Hepatocyte (in vitro differentiated cells): ENCODE data around the gene ADGRD1. TPM values are rescaled to one million over a fixed set of nuclear protein-coding genes. Genes with fewer than 3 reads are reported as not detected.

Experiments used
- DNase-seq: peaks from one replicate; pipeline ENCODE4 v3.0.0-alpha.2; 2016; ENCODE audit warnings: low spot score
- H2AFZ ChIP-seq: fragments of 200-600 bp; sonication (generic); 2 replicates; pipeline ENCODE4 v1.6.0; 2016; ENCODE audit warnings: antibody characterized with exemption, mild to moderate bottlenecking
- H3K27ac ChIP-seq: fragments of 200-600 bp; sonication (generic); 2 replicates; pipeline ENCODE4 v1.5.1; 2016; ENCODE audit warnings: mild to moderate bottlenecking
- H3K27me3 ChIP-seq: fragments of 200-600 bp; sonication (generic); 2 replicates; pipeline ENCODE4 v1.6.1; 2016
- H3K36me3 ChIP-seq: fragments of 200-600 bp; sonication (generic); replicated peaks from 2 replicates; pipeline ENCODE4 v1.5.1; 2016; ENCODE audit warnings: low read depth; ENCODE audit not compliant: insufficient read depth
- H3K4me1 ChIP-seq: fragments of 200-600 bp; sonication (generic); 2 replicates; pipeline ENCODE4 v1.5.1; 2016; ENCODE audit warnings: mild to moderate bottlenecking, moderate library complexity; ENCODE audit not compliant: insufficient read depth
- H3K4me2 ChIP-seq: fragments of 200-600 bp; sonication (generic); 2 replicates; pipeline ENCODE4 v1.6.0; 2016
- H3K4me3 ChIP-seq: fragments of 200-600 bp; sonication (generic); 2 replicates; pipeline ENCODE4 v1.5.1; 2016; ENCODE audit warnings: mild to moderate bottlenecking
- H3K79me2 ChIP-seq: fragments of 200-600 bp; sonication (generic); 2 replicates; pipeline ENCODE4 v1.6.0; 2017; ENCODE audit warnings: mild to moderate bottlenecking
- H3K9me2 ChIP-seq: fragments of 200-600 bp; sonication (generic); replicated peaks from 2 replicates; pipeline ENCODE4 v1.6.0; 2017; ENCODE audit warnings: mild to moderate bottlenecking; ENCODE audit not compliant: insufficient read depth
- H3K9me3 ChIP-seq: fragments of 200-600 bp; sonication (generic); 2 replicates; pipeline ENCODE4 v1.5.1; 2016; ENCODE audit warnings: low read depth, mild to moderate bottlenecking
- H4K20me1 ChIP-seq: fragments of 200-600 bp; sonication (generic); 2 replicates; pipeline ENCODE4 v1.6.0; 2016; ENCODE audit warnings: mild to moderate bottlenecking; ENCODE audit not compliant: insufficient read depth, poor library complexity, severe bottlenecking
- EZH2 ChIP-seq: fragments of 200-600 bp; sonication (generic); IDR thresholded peaks from 2 replicates; pipeline ENCODE4 v1.6.1; 2016; ENCODE audit warnings: antibody characterized with exemption, mild to moderate bottlenecking, borderline replicate concordance
- EZH2phosphoT487 ChIP-seq: fragments of 200-600 bp; sonication (generic); IDR thresholded peaks from one replicate; pipeline ENCODE4 v1.6.1; 2018; ENCODE audit warnings: antibody characterized with exemption, mild to moderate bottlenecking, low read depth, moderate library complexity; ENCODE audit not compliant: unreplicated experiment, severe bottlenecking
- WGBS: methylation state at CpG from one replicate; pipeline ENCODE4 v1.1.6; 2016; ENCODE audit warnings: low lambda C conversion rate; ENCODE audit errors: missing lambda C conversion rate; 5-methylcytosine and 5-hydroxymethylcytosine counted together
- polyA plus RNA-seq: library from polyadenylated mRNA; unstranded; fragments of >200 nt; fragmentation: Nextera tagmentation; extraction: Ambion mirVana; gene quantifications from 2 replicates; pipeline ENCODE4 v1.2.1, GENCODE V29; 2016
- total RNA-seq: library from RNA; depleted of rRNA; stranded (reverse); fragments of >200 nt; gene quantifications from 2 replicates; pipeline ENCODE4 v1.2.3, GENCODE V29; 2014
- TF ChIP-seq, protein P1 (sequence below): fragments of 200-600 bp; sonication (generic); IDR thresholded peaks from 2 replicates; pipeline ENCODE4 v1.5.1; 2016; ENCODE audit warnings: antibody characterized with exemption, mild to moderate bottlenecking; ENCODE audit not compliant: poor library complexity

ADGRD1 gene
- total and polyA plus RNA-seq, 2 experiments from 2014 or later, result 18.1 to 18.5 TPM

- Histone ChIP-seq H3K4me2 (no peak overlapping the region), H4K20me1 (no peaks in the 10 kb centered on the region), H3K27ac (no peak overlapping the region), H3K9me3 (no peaks in the 10 kb centered on the region), H2AFZ (no peak overlapping the region), H3K9me2 (no peaks in the 10 kb centered on the region), H3K36me3 (no peaks in the 10 kb centered on the region), H3K4me1 (peaks cover 19% of the 10 kb centered on the region), H3K27me3 (no peaks in the 10 kb centered on the region), H3K79me2 (no peaks in the 10 kb centered on the region), H3K4me3 (no peak overlapping the region)
- TF ChIP-seq EZH2phosphoT487, result no peak
- TF ChIP-seq, protein P1, sequence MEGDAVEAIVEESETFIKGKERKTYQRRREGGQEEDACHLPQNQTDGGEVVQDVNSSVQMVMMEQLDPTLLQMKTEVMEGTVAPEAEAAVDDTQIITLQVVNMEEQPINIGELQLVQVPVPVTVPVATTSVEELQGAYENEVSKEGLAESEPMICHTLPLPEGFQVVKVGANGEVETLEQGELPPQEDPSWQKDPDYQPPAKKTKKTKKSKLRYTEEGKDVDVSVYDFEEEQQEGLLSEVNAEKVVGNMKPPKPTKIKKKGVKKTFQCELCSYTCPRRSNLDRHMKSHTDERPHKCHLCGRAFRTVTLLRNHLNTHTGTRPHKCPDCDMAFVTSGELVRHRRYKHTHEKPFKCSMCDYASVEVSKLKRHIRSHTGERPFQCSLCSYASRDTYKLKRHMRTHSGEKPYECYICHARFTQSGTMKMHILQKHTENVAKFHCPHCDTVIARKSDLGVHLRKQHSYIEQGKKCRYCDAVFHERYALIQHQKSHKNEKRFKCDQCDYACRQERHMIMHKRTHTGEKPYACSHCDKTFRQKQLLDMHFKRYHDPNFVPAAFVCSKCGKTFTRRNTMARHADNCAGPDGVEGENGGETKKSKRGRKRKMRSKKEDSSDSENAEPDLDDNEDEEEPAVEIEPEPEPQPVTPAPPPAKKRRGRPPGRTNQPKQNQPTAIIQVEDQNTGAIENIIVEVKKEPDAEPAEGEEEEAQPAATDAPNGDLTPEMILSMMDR, result no peak
- TF ChIP-seq EZH2, result no peak
- no peak for DNase-seq
- 94% methylated on average over 15 of the region's 15 CpGs for WGBS
Measured at GRCh38 chr12:130966443-130967030, 12.8 kb downstream of the ADGRD1 start.

- Histone ChIP-seq H3K79me2 (no peaks in the 10 kb centered on the region), H3K4me3 (no peak overlapping the region), H3K4me2 (no peak overlapping the region), H3K27me3 (no peaks in the 10 kb centered on the region), H3K9me2 (no peaks in the 10 kb centered on the region), H4K20me1 (no peaks in the 10 kb centered on the region), H3K9me3 (no peaks in the 10 kb centered on the region), H3K4me1 (peaks cover 21% of the 10 kb centered on the region), H2AFZ (no peak overlapping the region), H3K27ac (no peak overlapping the region), H3K36me3 (no peaks in the 10 kb centered on the region)
- 96% methylated on average over 16 of the region's 16 CpGs for WGBS
- no peak for DNase-seq
- TF ChIP-seq, protein P1, result no peak
- TF ChIP-seq EZH2, result no peak
- no peak for TF ChIP-seq EZH2phosphoT487
Measured at GRCh38 chr12:130967636-130968035, 13.9 kb downstream of the ADGRD1 start.

DNA sequence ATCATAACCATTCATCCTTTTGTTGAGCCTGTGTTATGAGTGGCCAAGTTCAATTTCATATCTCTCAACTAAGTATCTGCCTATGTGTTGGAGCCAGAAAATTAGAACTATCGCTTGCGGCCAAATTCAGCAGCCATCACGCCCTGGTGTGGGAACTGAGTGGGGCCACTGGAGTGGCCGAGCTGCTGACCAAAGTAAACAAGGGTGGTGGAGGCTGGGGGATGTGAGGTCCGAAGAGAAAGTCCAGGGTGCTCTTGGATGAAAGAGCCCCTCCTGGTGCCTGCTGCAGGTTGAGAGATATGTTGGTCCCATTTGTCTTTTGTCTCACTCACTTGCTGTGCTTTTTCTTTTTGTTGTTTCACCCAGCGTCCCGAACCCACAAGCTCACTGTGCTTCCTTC is 14.9 kb downstream of the ADGRD1 start:
- TF ChIP-seq, protein P1, result no peak
- no peak overlapping the region for H3K4me2 ChIP-seq

GRCh38 chr12:130969223-130969622 is 15.5 kb downstream of the ADGRD1 start:
- no peak overlapping the region for H3K4me2 ChIP-seq
- H3K27me3 ChIP-seq, result no peaks in the 10 kb centered on the region
- no peak for DNase-seq
- TF ChIP-seq EZH2, result no peak
- TF ChIP-seq EZH2phosphoT487, result no peak
- TF ChIP-seq, protein P1, result no peak
- peaks cover 25% of the 10 kb centered on the region for H3K4me1 ChIP-seq
- H3K27ac ChIP-seq, result no peak overlapping the region
- WGBS, result 82% methylated on average over 7 of the region's 7 CpGs
- H3K36me3 ChIP-seq, result no peaks in the 10 kb centered on the region
- no peak overlapping the region for H2AFZ ChIP-seq
- H3K79me2 ChIP-seq, result no peaks in the 10 kb centered on the region
- no peaks in the 10 kb centered on the region for H4K20me1 ChIP-seq
- no peak overlapping the region for H3K4me3 ChIP-seq
- H3K9me2 ChIP-seq, result no peaks in the 10 kb centered on the region
- no peaks in the 10 kb centered on the region for H3K9me3 ChIP-seq

More for the DNA sequence above, 14.9 kb downstream of the ADGRD1 start:
- H3K9me3 ChIP-seq, result no peaks in the 10 kb centered on the region
- no peak overlapping the region for H3K4me3 ChIP-seq
- peaks cover 25% of the 10 kb centered on the region for H3K4me1 ChIP-seq
- no peaks in the 10 kb centered on the region for H3K27me3 ChIP-seq
- no peaks in the 10 kb centered on the region for H4K20me1 ChIP-seq
- no peaks in the 10 kb centered on the region for H3K79me2 ChIP-seq
- H2AFZ ChIP-seq, result no peak overlapping the region
- no peaks in the 10 kb centered on the region for H3K9me2 ChIP-seq
- 96% methylated on average over 7 of the region's 7 CpGs for WGBS
- no peak overlapping the region for H3K27ac ChIP-seq
- H3K36me3 ChIP-seq, result no peaks in the 10 kb centered on the region
- DNase-seq, result no peak
